Hepatocyte (in vitro differentiated cells): ENCODE measurements around the gene FCER2.
A peak's percentile ranks its signal among the peaks of the same experiment; 100 is the strongest.

ENCODE experiments used
- CTCF ChIP-seq: fragments of 200-600 bp; sonication (generic); IDR thresholded peaks from 2 replicates; pipeline ENCODE4 v1.5.1; 2016; ENCODE audit warnings: antibody characterized with exemption, mild to moderate bottlenecking; ENCODE audit not compliant: poor library complexity
- EZH2 ChIP-seq: fragments of 200-600 bp; sonication (generic); IDR thresholded peaks from 2 replicates; pipeline ENCODE4 v1.6.1; 2016; ENCODE audit warnings: antibody characterized with exemption, mild to moderate bottlenecking, borderline replicate concordance
- EZH2phosphoT487 ChIP-seq: fragments of 200-600 bp; sonication (generic); IDR thresholded peaks from one replicate; pipeline ENCODE4 v1.6.1; 2018; ENCODE audit warnings: antibody characterized with exemption, mild to moderate bottlenecking, low read depth, moderate library complexity; ENCODE audit not compliant: unreplicated experiment, severe bottlenecking

- TF ChIP-seq EZH2, result no peak
- TF ChIP-seq CTCF, result peak; percentile 15
- no peak for TF ChIP-seq EZH2phosphoT487
Measured at GRCh38 chr19:7748756-7749155, 46.8 kb upstream of the FCER2 start.
